HG02973 (cell line): ENCODE measurements around the gene PLEKHH1.
"Not testable (repeated sequence)": the region's sequence is repeated elsewhere in the genome, so short reads cannot be mapped to it uniquely, and the experiment has no call there.

ENCODE experiments used
- ATAC-seq: cut with Tn5 transposase; IDR thresholded peaks from one replicate; pipeline ENCODE4 v1.9.1; 2021; ENCODE audit warnings: moderate library complexity; ENCODE audit not compliant: unreplicated experiment

Gene PLEKHH1

DNA sequence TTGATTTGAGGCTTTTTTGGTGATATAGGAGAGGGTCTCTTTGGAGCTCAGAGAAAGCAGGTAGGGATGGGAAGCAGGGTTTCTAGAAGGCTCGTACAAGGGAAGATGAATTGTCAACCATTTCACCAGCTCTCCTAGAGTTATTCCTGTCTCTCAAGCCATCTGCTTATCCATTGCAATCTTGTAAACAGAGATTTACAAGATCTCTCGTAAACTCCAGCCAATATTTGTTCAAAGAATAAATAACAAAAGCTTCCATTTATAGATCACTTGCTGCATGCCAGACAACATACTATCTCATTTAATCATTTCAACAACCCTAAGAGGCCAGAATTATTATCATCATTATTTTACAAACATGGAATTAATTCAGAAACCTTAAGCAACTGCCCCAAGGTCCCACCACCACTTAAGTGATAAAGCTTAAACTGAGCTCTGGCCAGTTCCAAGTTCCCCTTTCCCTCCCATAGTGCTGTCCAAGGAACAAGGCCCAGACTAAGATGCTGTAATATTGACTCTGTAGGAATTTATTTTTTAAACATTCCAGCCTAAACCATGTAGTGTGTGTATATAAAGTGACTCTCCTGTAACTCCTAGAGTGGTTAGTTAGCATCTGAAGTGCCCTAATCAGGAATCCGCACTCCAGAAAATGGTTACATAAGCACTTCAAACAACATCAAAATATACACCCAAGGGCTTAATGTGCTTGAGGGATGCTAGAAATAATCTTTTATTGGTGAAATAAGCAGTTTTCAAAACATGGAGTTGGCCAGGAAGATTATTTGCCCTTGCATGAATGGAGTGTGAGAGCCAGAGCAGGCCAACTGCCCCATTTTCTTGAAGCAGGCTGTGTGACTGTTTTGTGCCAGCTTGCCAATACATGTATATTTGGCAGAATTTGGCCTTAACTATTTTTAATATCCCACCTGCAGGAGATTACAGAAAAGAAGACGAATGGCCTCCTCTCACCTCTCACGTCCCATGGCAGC lies 2.8 kb upstream of the PLEKHH1 start:
- no peak for ATAC-seq

DNA sequence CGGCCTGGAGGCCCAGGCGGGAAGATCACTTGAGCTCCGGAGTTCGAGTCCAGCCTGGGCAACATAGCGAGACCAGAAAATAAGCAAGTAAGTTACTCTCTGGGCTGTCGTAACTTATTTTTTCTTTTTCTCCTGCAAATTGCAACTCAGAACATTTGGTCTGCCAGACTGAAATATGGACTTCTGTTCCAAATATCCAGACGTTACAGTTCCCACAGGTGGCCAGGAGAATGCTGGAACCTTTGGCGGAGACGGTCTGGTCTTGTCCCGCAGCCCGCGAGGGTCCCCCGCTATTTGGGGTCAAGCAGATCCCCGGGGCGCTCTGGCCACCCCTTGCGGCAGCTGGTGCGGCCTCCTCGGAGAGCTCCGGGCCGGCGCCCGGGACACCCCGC lies 488 bp upstream of the PLEKHH1 start:
- ATAC-seq = no peak

DNA sequence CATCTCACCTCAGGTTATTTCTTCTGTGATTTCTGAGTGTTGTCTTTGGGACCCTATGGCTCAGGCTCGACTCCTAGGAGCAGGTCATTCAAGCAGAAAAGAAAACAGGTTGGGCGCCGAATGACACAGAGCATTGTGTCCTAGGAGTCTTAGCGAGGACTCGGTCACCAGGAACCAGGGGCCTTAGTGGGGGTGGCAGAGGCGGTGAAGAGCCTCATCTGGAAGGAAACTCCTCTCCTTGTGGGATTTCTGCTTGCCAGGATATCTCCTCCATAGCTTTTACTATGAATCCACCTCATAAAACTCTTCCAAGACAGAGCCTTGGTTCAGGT lies 630 bp downstream of the PLEKHH1 start:
- no peak for ATAC-seq

DNA sequence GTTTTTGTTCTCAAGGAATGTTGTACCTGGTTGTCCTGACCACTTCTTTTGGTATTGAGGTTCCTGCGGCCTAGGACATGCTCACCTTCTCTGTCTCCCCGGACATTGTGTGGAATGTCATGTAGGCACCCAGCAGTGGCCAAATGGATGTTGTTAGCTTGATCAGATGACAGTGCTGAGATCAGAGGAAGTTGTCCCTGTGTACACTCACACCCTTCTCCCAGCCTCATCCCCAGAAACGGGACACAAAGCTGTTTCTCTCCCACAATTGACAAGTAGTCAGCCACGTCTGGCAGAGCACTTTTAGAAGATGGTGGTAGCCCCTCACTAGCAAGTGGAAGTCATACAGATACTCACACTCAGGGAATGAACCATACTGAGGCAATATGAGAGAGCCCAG lies 3.0 kb downstream of the PLEKHH1 start:
- ATAC-seq = no peak

DNA sequence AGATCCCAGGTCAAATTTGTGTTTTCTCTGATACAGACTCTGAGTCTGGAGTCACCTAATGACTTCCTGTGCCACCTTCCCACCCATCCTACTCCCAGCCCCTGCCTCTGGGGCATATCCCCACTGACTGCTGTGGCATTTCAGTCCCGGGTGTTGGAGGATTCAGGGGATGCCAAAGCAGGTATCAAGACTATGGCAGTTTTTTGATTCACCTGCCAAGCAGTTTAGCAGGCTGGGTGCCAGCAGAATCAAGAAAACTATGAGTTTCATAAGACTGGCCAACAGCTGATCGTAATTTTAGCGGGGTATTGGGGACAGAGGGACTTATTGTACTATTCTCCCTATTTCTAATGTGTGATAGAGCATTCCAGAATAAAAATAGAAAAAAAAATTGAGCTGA lies 4.6 kb downstream of the PLEKHH1 start:
- no peak for ATAC-seq

DNA sequence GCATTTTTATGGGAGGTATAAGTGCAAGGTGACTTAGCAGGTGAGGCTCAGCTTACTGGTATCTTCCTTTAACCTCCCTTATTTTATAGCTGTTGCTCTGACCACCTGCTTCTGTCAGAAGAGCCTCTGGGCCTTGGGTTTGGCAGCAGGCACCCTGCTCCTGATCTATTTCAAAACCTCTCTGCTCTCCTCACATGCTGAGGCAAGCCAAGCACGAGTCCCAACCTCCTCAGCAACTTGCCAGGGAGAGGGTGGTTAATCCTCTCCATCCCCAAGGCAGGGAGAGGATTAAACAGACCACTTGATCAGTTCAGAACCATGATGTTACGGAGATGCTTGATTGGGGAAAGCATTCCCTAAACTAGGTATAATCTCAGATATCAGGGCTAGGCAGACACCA lies 5.4 kb downstream of the PLEKHH1 start:
- no peak for ATAC-seq

DNA sequence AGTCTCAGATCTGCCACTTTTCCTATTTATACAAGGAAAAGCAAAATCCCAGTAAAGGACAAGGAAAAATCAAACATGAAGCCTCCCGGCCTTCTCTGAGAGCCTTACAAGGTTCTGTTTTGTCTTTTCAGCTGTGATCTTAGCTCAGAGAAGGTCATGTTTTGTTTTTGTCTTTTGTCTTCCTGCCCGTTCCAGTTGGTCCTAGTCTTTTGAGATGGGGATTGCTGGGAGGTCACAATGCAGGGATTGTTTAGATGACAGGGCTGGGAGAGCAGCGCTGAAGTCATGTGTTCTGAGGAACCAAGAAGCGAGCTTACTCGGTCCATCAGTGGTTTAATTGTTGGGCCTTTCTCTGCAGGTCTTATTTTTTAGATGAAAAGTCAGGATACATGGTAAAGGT lies 6.0 kb downstream of the PLEKHH1 start:
- ATAC-seq = no peak

DNA sequence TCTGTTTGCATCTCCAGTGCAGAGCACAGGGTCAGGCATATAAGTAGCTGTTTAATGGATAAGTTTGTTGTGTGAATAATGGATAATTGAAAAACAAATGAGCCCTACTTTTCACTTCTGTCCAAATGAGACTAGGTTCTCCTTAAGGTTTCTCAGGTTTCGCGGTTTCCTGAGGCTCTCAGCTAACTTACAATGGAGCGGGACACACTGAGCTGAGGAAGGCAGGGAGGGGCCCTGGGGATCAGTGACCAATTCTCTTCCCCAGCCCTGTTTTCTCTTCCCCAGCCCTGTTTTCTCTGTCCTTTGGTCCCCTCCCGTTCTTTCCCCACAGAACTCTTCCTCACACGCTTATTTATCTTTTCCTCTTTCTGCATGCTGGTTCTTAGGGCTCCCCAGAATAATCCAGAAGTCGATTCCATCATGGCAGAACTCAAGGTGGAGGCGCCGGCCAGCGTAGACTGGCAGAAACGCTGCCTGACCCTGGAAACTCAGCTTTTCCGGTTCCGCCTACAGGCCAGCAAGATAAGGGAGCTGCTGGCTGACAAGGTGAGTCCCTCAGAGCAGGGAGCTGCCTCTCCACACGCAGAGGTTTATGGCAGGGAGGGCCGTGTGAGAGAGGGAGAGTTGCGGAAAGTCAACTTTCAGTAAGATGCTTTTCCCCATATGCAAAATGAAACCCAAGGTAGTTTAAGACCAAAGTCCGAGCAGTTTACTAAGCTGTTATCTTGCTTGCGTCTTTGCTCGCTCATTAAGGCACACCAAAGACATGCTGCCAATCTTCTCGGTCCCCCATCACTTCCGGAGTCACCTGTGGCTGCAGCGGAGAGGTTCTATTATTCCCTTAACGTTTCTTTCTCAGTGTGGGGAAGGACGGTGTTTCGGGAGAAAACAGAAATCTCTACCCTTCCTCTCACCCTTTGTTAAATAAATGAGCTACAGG lies 8.6 kb downstream of the PLEKHH1 start:
- no peak for ATAC-seq

DNA sequence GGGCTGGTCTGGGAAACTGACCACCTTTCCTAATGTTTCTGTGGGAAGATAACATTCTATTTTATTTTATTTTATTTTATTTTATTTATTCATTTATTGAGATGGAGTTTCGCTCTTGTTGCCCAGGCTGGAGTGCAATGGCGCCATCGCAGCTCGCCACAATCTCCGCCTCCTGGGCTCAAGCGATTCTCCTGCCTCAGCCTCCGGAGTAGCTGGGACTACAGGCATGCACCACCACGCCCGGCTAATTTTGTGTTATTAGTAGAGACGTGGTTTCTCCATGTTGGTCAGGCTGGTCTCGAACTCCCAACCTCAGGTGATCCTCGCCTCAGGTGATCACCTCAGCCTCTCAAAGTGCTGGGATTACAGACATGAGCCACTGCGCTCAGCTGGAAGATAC lies 9.5 kb downstream of the PLEKHH1 start:
- not testable (repeated sequence) for ATAC-seq

DNA sequence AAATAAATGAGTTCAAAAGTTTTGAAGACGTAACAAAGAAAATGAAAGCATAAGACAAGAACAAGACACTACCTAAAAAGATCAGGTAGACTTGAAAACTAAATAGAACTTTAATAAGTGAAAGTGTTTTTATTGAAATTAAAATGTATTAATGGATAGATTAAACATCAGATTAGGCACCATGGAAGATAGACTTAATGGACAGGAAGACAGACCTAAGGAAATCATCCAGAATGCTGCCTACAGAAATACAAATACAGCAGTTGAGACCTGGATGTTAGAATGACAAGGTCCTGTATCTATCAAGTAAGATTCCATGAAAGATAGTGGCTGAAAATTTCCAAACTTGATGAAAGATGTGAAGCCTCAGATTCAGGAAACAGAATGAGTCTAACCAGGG lies 11.5 kb downstream of the PLEKHH1 start:
- ATAC-seq = no peak

DNA sequence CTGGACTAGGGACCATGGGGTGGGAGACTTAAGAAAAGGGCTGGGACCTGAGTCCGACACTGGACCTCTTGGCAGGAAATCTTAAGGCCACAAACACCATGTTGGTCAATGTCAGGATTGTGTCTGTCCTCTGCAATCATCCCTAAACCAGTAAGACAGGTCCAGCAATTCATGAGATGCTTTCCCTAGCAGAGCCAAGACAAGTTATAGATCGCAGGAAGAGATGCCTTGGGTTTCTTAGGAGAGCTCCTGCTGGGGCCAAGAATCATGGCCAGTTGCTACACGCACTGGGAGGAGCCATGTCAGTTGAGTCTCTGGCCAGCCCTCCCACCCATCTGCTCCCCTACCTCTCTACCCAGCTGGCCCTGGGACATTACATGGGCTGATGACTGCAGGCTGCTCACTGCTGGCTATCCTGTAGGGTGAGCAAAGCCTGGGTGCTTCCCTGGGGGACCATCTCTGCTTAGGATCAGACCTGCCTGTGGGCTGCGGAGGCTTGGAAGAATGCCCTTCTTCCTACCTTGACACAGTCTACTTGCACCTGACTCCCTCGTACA lies 14.2 kb downstream of the PLEKHH1 start:
- no peak for ATAC-seq

DNA sequence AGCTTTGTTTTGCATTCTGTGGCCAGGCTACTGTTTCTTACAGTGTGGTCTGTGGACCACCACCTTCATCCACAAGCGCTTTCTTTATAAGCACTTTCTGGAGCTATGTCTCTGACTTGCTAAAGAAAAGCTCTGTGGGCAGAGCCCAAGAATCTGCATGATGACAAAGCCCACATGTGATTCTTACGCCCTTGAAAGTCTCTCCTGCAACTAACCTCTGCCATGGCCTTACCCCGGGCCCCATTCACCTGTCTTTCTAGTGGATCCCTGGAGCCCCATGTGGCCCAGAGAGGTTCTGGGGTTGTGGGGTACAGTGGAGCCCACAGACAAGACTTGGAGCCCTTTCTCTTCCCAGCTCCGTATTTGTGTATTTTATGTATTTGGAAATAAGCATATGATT lies 16.6 kb downstream of the PLEKHH1 start:
- ATAC-seq = no peak

DNA sequence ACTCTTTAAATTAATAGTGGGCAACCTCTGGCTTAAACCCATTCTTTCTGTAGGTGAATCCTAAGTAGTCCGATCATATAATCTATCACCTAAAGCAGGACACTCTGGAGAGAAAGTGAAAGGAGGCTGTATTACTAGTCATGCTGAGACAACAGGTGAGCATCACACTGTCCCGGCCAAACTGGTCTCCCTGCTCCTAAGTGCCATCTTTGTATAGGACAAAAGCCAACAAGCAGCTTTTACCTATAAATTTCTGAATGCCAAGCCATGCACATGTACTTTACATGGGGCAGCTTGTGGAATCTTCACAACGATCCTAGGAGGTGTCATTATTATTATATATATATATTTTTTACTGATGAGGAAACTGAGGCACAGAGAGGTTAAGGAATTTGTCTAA lies 18.0 kb downstream of the PLEKHH1 start:
- no peak for ATAC-seq

DNA sequence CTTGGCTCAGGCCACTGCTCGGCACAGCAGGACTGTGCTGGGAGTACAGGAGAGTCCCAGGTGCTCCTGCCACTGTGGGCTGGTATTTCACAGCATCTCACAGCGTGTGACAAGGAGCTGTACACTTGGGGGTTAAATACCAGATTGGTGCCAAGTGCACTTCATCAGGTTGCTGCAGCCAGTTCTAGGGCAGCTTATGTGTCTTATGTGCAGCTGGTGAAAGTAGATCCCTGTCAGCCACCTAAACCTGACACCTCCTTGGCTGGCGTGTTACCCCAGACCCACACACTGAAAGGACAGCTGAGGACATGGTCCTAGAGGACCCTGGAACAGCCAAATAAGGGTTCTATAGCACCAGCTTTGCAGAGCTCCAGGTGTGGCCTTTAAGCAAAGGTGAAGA lies 18.9 kb downstream of the PLEKHH1 start:
- ATAC-seq = no peak

DNA sequence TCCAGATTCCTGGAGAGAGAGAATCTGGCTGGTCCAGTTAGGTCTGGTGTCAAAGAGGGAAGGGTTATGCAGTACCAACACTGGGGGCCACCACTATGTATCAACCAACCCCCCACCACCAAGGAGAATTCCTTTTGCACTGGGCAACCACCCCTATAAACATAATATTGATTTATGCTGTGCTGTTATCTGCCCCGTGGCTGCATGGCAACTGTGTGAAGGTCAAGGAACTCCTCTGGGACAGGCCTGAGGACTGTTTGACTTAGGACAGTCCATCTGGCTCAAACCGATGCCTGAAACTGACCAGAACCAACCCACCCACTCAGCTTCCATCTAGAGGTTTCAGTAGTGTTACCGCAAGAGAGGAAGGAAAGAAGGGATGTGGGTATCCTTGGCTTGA lies 20.5 kb downstream of the PLEKHH1 start:
- ATAC-seq = no peak

DNA sequence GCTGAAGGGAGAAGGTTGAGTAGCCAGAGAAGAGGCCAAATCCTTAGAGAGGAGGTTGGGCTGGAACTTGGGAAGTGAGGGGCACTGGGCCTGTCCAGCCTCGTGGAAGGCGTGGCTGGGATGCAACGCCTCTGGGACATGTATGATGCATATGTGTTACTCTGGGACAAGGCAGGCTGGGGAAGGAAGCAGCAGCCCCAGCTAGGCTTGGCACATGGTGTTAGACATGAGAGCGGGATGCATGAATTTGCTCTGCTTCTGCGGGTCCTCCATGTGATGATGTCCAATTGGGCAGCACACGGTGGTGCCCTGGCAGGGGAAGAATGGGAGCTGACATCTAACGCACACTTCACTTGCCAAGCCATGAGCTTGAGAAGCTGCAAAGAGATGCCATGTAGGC lies 21.3 kb downstream of the PLEKHH1 start:
- ATAC-seq = no peak

DNA sequence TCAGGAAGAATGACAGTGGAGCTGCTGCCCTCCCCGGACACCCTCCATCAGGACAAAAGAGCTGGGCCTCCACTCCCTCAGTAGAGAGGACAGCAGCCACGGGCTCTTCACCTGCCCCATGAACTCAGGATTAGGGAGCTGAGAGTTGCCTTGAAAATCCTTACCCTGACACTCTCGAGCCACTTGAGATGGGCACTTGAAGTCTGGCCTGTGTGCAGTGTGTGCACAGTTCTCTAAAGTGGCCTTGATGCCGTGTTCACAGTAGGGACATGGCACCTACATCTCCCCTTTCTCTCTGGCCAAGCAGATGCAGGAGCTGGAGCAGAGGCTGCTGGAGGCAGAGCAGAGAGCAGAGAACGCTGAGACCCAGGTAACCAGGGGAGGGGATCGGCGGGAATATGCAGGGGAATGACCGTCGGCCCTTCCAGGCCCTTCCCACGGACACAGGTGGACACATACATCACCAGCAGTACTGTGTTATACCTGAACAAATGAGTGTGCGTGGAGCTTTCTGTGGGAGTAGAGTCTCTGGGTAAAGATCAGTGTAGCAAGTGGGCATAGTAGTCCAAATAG lies 22.5 kb downstream of the PLEKHH1 start:
- ATAC-seq = no peak

DNA sequence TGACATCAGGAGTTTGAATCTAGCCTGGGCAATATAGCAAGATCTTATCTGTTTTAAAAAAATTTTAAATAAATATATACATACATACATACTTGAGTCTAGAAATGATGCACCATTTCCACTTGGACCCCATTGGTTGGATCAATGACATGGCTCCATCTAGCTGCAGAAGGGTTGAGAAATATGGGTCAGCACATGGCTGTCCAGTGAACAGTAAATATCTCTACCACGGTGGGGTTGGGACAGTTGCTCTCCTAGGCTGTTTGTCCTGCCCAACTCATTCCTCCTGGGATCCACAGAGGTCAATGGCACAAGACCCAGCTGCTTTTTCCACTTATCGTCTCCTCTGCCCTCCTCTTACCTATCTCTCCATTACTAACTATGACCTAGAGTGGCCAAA lies 23.6 kb downstream of the PLEKHH1 start:
- ATAC-seq = no peak

DNA sequence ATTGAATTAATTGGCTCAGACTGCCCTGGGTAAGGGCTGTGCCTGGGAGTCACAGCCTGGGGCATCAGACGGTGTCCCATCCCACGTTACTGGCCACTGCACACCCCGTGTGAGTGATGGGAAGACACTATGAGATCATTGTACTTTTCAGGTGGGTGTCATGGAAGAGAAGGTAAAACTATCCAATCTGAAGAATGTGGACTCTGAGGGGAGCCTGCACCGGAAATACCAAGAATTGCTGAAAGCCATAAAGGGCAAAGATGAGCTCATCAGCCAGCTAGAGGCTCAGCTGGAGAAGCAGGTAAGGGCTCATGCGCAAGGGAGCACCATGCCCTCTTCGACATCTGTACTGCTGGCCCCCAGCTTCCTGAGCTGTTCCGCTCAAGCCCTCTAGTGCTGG lies 24.0 kb downstream of the PLEKHH1 start:
- ATAC-seq = no peak

DNA sequence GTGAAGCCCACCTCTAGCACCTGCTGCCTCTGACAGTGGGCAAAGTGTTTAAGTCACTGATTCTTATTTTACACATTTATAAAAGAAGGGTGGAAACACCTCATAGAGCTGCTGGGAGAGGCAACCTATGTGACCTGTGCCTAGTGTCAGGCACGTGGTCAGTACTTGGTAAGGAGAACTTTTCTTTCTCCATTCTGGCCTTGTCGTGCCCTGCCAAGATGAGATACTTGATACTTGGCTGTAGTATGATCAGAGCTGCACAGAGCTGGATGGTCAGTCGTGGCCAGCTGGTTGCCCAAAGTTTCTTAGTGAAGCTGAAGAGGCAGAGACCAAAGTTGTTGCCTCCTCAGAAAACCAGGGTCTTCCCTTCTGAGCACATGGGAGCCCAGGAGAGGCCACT lies 24.6 kb downstream of the PLEKHH1 start:
- no peak for ATAC-seq

DNA sequence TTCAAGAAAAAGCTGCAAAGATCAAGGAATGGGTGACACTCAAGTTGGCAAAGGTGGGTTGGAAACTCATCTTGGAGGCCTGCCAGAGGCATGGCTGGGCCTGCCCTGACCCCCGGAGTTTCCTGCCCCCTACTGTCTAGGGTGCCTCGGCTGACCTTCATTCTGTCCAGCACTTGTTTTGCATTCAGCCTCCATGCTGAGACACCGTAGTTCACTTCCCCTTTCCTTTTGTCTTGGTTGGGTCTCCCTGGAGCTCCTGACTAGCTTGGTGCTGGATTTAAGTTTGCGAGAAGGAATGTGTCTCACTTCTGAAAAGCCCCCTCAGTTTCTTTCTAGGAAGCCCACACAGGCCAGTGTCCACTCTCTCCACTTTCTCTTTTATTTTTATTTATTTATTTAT lies 26.5 kb downstream of the PLEKHH1 start:
- ATAC-seq = no peak
